Lower leg skin (tissue), 3 donors: ENCODE measurements around the gene RTN4IP1.

ENCODE experiments used
- POLR2A ChIP-seq, 2 donors: fragments of 450-650 bp; IDR thresholded peaks; one replicate each; pipeline ENCODE4 v1.6.1; 2016 to 2017; ENCODE audit warnings: antibody characterized with exemption in 2 of 2, mild to moderate bottlenecking in 1 of 2, moderate library complexity in 1 of 2
- TF ChIP-seq, protein P1 (sequence below), 3 donors: fragments of 450-650 bp; IDR thresholded peaks; one replicate each; pipeline ENCODE4 v1.5.1; 2016; ENCODE audit warnings: antibody characterized with exemption in 3 of 3, mild to moderate bottlenecking in 3 of 3, moderate library complexity in 2 of 3

DNA sequence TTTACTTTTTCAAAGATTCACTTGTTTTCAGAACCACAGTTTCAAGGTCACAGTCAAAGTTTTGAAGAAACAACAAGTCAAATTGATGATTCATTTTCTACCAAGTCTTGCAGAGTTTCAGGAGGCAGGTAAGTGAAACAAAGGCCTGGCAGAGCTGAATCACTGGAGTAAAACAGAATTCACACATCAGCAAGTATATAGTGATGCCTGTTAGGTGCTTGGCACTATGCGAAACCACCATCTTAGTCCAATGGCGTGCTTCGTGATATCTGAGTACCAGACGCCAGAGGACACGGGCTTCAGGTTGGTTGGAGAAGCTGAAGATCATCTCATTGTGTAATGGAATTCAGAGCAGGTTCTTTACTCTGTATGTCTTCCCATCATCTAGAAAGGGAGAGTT is 75.9 kb downstream of the RTN4IP1 start:
- TF ChIP-seq, protein P1, sequence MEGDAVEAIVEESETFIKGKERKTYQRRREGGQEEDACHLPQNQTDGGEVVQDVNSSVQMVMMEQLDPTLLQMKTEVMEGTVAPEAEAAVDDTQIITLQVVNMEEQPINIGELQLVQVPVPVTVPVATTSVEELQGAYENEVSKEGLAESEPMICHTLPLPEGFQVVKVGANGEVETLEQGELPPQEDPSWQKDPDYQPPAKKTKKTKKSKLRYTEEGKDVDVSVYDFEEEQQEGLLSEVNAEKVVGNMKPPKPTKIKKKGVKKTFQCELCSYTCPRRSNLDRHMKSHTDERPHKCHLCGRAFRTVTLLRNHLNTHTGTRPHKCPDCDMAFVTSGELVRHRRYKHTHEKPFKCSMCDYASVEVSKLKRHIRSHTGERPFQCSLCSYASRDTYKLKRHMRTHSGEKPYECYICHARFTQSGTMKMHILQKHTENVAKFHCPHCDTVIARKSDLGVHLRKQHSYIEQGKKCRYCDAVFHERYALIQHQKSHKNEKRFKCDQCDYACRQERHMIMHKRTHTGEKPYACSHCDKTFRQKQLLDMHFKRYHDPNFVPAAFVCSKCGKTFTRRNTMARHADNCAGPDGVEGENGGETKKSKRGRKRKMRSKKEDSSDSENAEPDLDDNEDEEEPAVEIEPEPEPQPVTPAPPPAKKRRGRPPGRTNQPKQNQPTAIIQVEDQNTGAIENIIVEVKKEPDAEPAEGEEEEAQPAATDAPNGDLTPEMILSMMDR (IDR thresholded peaks at IDR 0.05): no peak
- no peak for TF ChIP-seq POLR2A (IDR thresholded peaks at IDR 0.05)
